ENCODE results near the gene NFATC1.

The NFATC1 gene

DNA sequence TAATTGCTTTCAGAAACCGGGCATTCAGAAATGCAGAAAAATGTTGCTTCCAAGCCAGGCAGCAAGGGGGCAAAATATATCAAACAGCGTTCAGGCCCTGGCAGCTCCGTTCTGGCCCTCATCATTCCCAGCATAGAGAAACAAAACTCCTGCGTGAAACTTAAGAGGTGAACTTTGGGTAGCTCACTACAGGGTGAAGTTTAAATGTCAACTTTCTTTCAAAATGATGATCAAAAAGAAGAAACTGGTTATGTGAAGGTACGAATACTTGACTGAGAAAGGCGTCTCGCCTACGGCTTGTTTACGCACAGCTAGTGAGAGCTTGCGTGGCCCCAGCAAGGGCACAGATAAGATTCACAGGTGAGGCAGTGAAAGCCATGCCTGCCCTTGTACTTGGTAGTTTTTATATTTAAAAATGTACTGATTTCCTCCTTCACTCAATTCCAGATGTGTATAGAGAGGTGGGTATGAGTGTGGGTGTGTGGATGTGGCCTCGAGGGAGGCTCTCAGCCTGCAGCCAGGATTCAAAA is 127.5 kb downstream of the NFATC1 start:
- Histone ChIP-seq H3K4me1 (ENCODE audit: insufficient read depth, low read length, severe bottlenecking) (peaks cover 95% of the 10 kb centered on the region), H3F3A (ENCODE audit: insufficient read depth, low read length) (peaks cover 11% of the 10 kb centered on the region), H4K20me1 (ENCODE audit: insufficient read depth, low read length) (no peaks in the 10 kb centered on the region), H3K9ac (ENCODE audit: low read length) (peak overlapping the region; percentile 89), H2AFZ (ENCODE audit: low read length) (no peak overlapping the region), H3K27ac (ENCODE audit: low read depth, low read length, poor library complexity, severe bottlenecking) (peak overlapping the region; percentile 100), H3K9me3 (ENCODE audit: low read length) (no peaks in the 10 kb centered on the region), H3K36me3 (ENCODE audit: insufficient read depth, low read length) (peaks cover 26% of the 10 kb centered on the region; the same call in 1 of the 2 replicates), H3K27me3 (ENCODE audit: insufficient read depth, low read length) (no peaks in the 10 kb centered on the region), H3K4me2 (ENCODE audit: low read length) (peak overlapping the region; percentile 69), H3K9me2 (ENCODE audit: low read depth, low read length) (no peaks in the 10 kb centered on the region), H3K79me2 (ENCODE audit: insufficient read depth, low read length) (no peaks in the 10 kb centered on the region), H3K4me3 (ENCODE audit: low read depth, low read length, poor library complexity, severe bottlenecking) (peak overlapping the region; percentile 50)
- TF ChIP-seq, protein P1, sequence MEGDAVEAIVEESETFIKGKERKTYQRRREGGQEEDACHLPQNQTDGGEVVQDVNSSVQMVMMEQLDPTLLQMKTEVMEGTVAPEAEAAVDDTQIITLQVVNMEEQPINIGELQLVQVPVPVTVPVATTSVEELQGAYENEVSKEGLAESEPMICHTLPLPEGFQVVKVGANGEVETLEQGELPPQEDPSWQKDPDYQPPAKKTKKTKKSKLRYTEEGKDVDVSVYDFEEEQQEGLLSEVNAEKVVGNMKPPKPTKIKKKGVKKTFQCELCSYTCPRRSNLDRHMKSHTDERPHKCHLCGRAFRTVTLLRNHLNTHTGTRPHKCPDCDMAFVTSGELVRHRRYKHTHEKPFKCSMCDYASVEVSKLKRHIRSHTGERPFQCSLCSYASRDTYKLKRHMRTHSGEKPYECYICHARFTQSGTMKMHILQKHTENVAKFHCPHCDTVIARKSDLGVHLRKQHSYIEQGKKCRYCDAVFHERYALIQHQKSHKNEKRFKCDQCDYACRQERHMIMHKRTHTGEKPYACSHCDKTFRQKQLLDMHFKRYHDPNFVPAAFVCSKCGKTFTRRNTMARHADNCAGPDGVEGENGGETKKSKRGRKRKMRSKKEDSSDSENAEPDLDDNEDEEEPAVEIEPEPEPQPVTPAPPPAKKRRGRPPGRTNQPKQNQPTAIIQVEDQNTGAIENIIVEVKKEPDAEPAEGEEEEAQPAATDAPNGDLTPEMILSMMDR (IDR thresholded peaks at IDR 0.05; ENCODE audit: low read length): no peak; the same call in 1 of the 2 replicates
- TF ChIP-seq EZH2 (IDR thresholded peaks at IDR 0.05; ENCODE audit: borderline replicate concordance, low read length): no peak

DNA sequence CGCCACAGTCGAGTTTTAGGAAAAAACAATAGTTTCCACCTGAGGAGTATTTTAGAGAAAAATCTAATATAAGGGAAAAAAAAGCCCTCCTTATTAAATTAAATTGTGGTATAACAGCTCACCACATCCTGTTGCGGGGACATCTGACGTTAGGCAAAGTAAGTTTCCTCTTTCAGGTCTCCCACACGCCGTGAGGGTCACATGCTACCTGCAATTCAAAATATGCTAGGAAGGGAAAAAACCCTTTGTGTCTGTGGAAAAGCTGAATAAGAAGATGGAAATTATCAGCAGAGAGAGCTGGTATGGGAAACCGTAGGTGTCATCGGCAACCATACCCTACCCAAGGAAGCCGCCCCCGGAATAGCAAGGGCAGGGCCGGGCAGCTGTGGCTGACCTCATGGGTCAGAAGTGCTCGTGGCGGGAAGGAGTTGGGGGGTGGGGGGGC is 128.0 kb downstream of the NFATC1 start:
- H3F3A ChIP-seq (ENCODE audit: insufficient read depth, low read length): peaks cover 11% of the 10 kb centered on the region
- H3K9me2 ChIP-seq (ENCODE audit: low read depth, low read length): no peaks in the 10 kb centered on the region
- peak overlapping the region; percentile 89 for H3K9ac ChIP-seq (ENCODE audit: low read length)
- H3K4me2 ChIP-seq (ENCODE audit: low read length): peak overlapping the region; percentile 69
- H3K79me2 ChIP-seq (ENCODE audit: insufficient read depth, low read length): no peaks in the 10 kb centered on the region
- H2AFZ ChIP-seq (ENCODE audit: low read length): no peak overlapping the region
- H3K27me3 ChIP-seq (ENCODE audit: insufficient read depth, low read length): no peaks in the 10 kb centered on the region
- H3K9me3 ChIP-seq (ENCODE audit: low read length): no peaks in the 10 kb centered on the region
- no peaks in the 10 kb centered on the region for H4K20me1 ChIP-seq (ENCODE audit: insufficient read depth, low read length)
- H3K27ac ChIP-seq (ENCODE audit: low read depth, low read length, poor library complexity, severe bottlenecking): peak overlapping the region; percentile 100
- peaks cover 26% of the 10 kb centered on the region; the same call in 1 of the 2 replicates for H3K36me3 ChIP-seq (ENCODE audit: insufficient read depth, low read length)
- peaks cover 95% of the 10 kb centered on the region for H3K4me1 ChIP-seq (ENCODE audit: insufficient read depth, low read length, severe bottlenecking)
- TF ChIP-seq, protein P1 (IDR thresholded peaks at IDR 0.05; ENCODE audit: low read length): no peak
- TF ChIP-seq EZH2 (IDR thresholded peaks at IDR 0.05; ENCODE audit: borderline replicate concordance, low read length): no peak
- H3K4me3 ChIP-seq (ENCODE audit: low read depth, low read length, poor library complexity, severe bottlenecking): peak overlapping the region; percentile 55

DNA sequence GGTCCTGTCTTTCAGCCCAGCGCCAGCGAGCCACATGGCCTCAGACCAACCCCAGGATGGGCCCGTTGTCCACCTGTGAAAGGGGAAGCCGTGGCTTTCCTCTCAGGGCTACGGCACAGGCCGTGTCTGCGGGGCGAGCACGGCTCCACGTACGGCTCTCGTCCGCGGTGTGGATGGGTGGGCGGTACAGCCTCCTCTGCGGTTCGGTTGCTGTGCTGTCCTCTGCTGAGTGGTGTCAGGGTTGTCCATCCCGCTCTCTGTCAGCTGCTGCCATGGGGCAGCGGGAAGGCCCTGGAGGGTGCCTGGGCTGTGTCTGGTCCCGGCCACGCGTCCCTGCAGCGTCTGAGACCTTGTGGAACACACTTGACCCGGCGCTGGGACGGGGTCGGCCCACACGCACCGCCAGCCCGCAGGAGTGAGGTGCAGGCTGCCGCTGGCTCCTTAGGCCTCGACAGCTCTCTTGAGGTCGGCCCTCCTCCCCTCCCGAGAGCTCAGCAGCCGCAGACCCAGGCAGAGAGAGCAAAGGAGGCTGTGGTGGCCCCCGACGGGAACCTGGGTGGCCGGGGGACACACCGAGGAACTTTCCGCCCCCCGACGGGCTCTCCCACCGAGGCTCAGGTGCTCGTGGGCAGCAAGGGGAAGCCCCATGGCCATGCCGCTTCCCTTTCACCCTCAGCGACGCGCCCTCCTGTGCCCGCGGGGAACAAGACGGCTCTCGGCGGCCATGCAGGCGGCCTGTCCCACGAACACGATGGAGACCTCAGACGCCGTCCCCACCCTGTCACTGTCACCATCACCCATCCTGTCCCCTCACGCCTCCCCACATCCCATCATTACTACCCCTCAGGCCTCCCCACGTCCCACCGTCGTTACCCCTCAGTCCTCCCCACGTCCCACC is 128.7 kb downstream of the NFATC1 start:
- Histone ChIP-seq H3K4me1 (ENCODE audit: insufficient read depth, low read length, severe bottlenecking) (peaks cover 96% of the 10 kb centered on the region), H3K9me3 (ENCODE audit: low read length) (no peaks in the 10 kb centered on the region), H3K9ac (ENCODE audit: low read length) (peak overlapping the region; percentile 89), H3K36me3 (ENCODE audit: insufficient read depth, low read length) (peaks cover 31% of the 10 kb centered on the region), H2AFZ (ENCODE audit: low read length) (no peak overlapping the region), H3K27ac (ENCODE audit: low read depth, low read length, poor library complexity, severe bottlenecking) (peak overlapping the region; percentile 100), H3K9me2 (ENCODE audit: low read depth, low read length) (no peaks in the 10 kb centered on the region), H3K4me2 (ENCODE audit: low read length) (peak overlapping the region; percentile 69), H4K20me1 (ENCODE audit: insufficient read depth, low read length) (no peaks in the 10 kb centered on the region), H3F3A (ENCODE audit: insufficient read depth, low read length) (peaks cover 11% of the 10 kb centered on the region), H3K4me3 (ENCODE audit: low read depth, low read length, poor library complexity, severe bottlenecking) (peak overlapping the region; percentile 55), H3K27me3 (ENCODE audit: insufficient read depth, low read length) (no peaks in the 10 kb centered on the region), H3K79me2 (ENCODE audit: insufficient read depth, low read length) (no peaks in the 10 kb centered on the region)
- TF ChIP-seq, protein P1 (IDR thresholded peaks at IDR 0.05; ENCODE audit: low read length): no peak
- TF ChIP-seq EZH2 (IDR thresholded peaks at IDR 0.05; ENCODE audit: borderline replicate concordance, low read length): no peak
